ENCODE measurements around the gene GTPBP4. TPM values are rescaled to one million over a fixed set of nuclear protein-coding genes. Genes with fewer than 3 reads are reported as not detected.
A peak's percentile ranks its signal among the peaks of the same experiment; 100 is the strongest.

Gene GTPBP4
- total RNA-seq, 1 donor from 2014 or later, result 66.5 TPM

- no peak for DNase-seq (ENCODE audit: low read depth)
- peak overlapping the region; percentile 66 for H3K4me3 ChIP-seq (ENCODE audit: low read depth, low read length)
- TF ChIP-seq CTCF (conservative IDR thresholded peaks at IDR 0.05; ENCODE audit: low read depth, low read length), result no peak
Measured at GRCh38 chr10:1049425-1049958, 61.3 kb downstream of the GTPBP4 start.

GRCh38 chr10:1050145-1050544, 61.9 kb downstream of the GTPBP4 start:
- DNase-seq (ENCODE audit: low read depth), result no peak
- TF ChIP-seq CTCF (conservative IDR thresholded peaks at IDR 0.05; ENCODE audit: low read depth, low read length), result no peak
- H3K4me3 ChIP-seq (ENCODE audit: low read depth, low read length), result peak overlapping the region; percentile 66

- H3K4me3 ChIP-seq (ENCODE audit: low read depth, low read length), result peak overlapping the region; percentile 66
- no peak for DNase-seq (ENCODE audit: low read depth)
- no peak for TF ChIP-seq CTCF (conservative IDR thresholded peaks at IDR 0.05; ENCODE audit: low read depth, low read length)
Measured at GRCh38 chr10:1050554-1050953, 62.3 kb downstream of the GTPBP4 start.

GRCh38 chr10:1054684-1055083, 66.5 kb downstream of the GTPBP4 start:
- no peak for DNase-seq (ENCODE audit: low read depth)
- no peak for TF ChIP-seq CTCF (conservative IDR thresholded peaks at IDR 0.05; ENCODE audit: low read depth, low read length)
- H3K4me3 ChIP-seq (ENCODE audit: low read depth, low read length), result peak overlapping the region; percentile 90

GRCh38 chr10:1056326-1057105, 68.3 kb downstream of the GTPBP4 start, which contains the start of gene WDR37:
WDR37 (plus strand) TSS chr10:1056385; CDS start chr10:1072156, 15,771 bp downstream.
- DNase-seq (ENCODE audit: low read depth), result no peak
- peak within 1 kb of the TSS; percentile 90 for H3K4me3 ChIP-seq (ENCODE audit: low read depth, low read length)
- TF ChIP-seq CTCF (conservative IDR thresholded peaks at IDR 0.05; ENCODE audit: low read depth, low read length), result no peak

GRCh38 chr10:1057106-1057657, 68.9 kb downstream of the GTPBP4 start:
- no peak for TF ChIP-seq CTCF (conservative IDR thresholded peaks at IDR 0.05; ENCODE audit: low read depth, low read length)
- DNase-seq (ENCODE audit: low read depth), result no peak
- H3K4me3 ChIP-seq (ENCODE audit: low read depth, low read length), result peak overlapping the region; percentile 90
